Smooth muscle cell (in vitro differentiated cells): ENCODE data around the gene CD52. TPM values are rescaled to one million over a fixed set of nuclear protein-coding genes. Genes with fewer than 3 reads are reported as not detected.

ENCODE experiments used
- DNase-seq: peaks from one replicate; lab custom pipeline; 2025; ENCODE audit not compliant: unreplicated experiment; lab: John Stamatoyannopoulos, UW
- H2AFZ ChIP-seq: fragments of 200-600 bp; sonication (generic); 2 replicates; pipeline ENCODE4 v1.6.0; 2016; ENCODE audit warnings: antibody characterized with exemption, low read depth, mild to moderate bottlenecking
- H3F3A ChIP-seq: fragments of 200-600 bp; sonication (generic); 2 replicates; pipeline ENCODE4 v1.6.0; 2017; ENCODE audit warnings: antibody characterized with exemption, low read depth
- H3K27ac ChIP-seq: fragments of 200-600 bp; sonication (generic); 2 replicates; pipeline ENCODE4 v1.5.1; 2016; ENCODE audit warnings: low read depth, mild to moderate bottlenecking
- H3K27me3 ChIP-seq: fragments of 200-600 bp; sonication (generic); 2 replicates; pipeline ENCODE4 v1.6.1; 2016; ENCODE audit warnings: low read depth, mild to moderate bottlenecking
- H3K36me3 ChIP-seq: fragments of 200-600 bp; sonication (generic); 2 replicates; pipeline ENCODE4 v1.5.1; 2016; ENCODE audit warnings: low read depth
- H3K4me1 ChIP-seq: fragments of 200-600 bp; sonication (generic); 2 replicates; pipeline ENCODE4 v1.5.1; 2016; ENCODE audit warnings: low read depth
- H3K4me2 ChIP-seq: fragments of 200-600 bp; sonication (generic); 2 replicates; pipeline ENCODE4 v1.6.0; 2016; ENCODE audit warnings: mild to moderate bottlenecking
- H3K4me3 ChIP-seq: fragments of 200-600 bp; sonication (generic); 2 replicates; pipeline ENCODE4 v1.5.1; 2016; ENCODE audit warnings: mild to moderate bottlenecking
- H3K79me2 ChIP-seq: fragments of 200-600 bp; sonication (generic); 2 replicates; pipeline ENCODE4 v1.6.0; 2016; ENCODE audit warnings: low read depth, mild to moderate bottlenecking
- H3K9ac ChIP-seq: fragments of 200-600 bp; sonication (generic); 2 replicates; pipeline ENCODE4 v1.6.0; 2016; ENCODE audit warnings: low read depth
- H3K9me3 ChIP-seq: fragments of 200-600 bp; sonication (generic); replicated peaks from 2 replicates; pipeline ENCODE4 v1.5.1; 2016; ENCODE audit warnings: low read depth
- H4K20me1 ChIP-seq: fragments of 200-600 bp; sonication (generic); 2 replicates; pipeline ENCODE4 v1.6.0; 2016; ENCODE audit warnings: low read depth
- CTCF ChIP-seq: fragments of 200-600 bp; sonication (generic); IDR thresholded peaks from 2 replicates; pipeline ENCODE4 v1.5.1; 2017; ENCODE audit warnings: borderline replicate concordance, mild to moderate bottlenecking, antibody characterized with exemption; ENCODE audit not compliant: insufficient read depth, poor library complexity, severe bottlenecking
- WGBS: methylation state at CpG from one replicate; pipeline ENCODE4 v1.1.7; 2016; ENCODE audit warnings: low lambda C conversion rate; 5-methylcytosine and 5-hydroxymethylcytosine counted together
- polyA plus RNA-seq: library from polyadenylated mRNA; unstranded; fragments of >200 nt; fragmentation: Nextera tagmentation; extraction: Ambion mirVana; gene quantifications from 2 replicates; pipeline ENCODE4 v1.2.1, GENCODE V29; 2016
- total RNA-seq: library from RNA; depleted of rRNA; stranded (reverse); fragments of >200 nt; gene quantifications from 2 replicates; pipeline ENCODE4 v1.2.3, GENCODE V29; 2014

CD52 gene
- total and polyA plus RNA-seq, 2 experiments from 2014 or later: 0.39 TPM; not detected in 1

GRCh38 chr1:26297057-26297790, 20.5 kb upstream of the CD52 start:
- no peak overlapping the region for H3K9ac ChIP-seq
- H4K20me1 ChIP-seq: no peaks in the 10 kb centered on the region
- no peak overlapping the region for H2AFZ ChIP-seq
- H3K4me2 ChIP-seq: no peak overlapping the region
- no peak overlapping the region for H3K4me3 ChIP-seq
- H3K27me3 ChIP-seq: no peaks in the 10 kb centered on the region
- no peak overlapping the region for H3K27ac ChIP-seq
- H3K4me1 ChIP-seq: no peaks in the 10 kb centered on the region
- DNase-seq: no peak
- no peaks in the 10 kb centered on the region for H3K36me3 ChIP-seq
- WGBS: 98% methylated on average over 12 of the region's 12 CpGs
- H3K79me2 ChIP-seq: no peaks in the 10 kb centered on the region
- no peak for TF ChIP-seq CTCF
- no peaks in the 10 kb centered on the region for H3F3A ChIP-seq
- no peaks in the 10 kb centered on the region for H3K9me3 ChIP-seq

GRCh38 chr1:26297791-26298124, 20.0 kb upstream of the CD52 start:
- H3K4me1 ChIP-seq: no peaks in the 10 kb centered on the region
- H3F3A ChIP-seq: no peaks in the 10 kb centered on the region
- no peaks in the 10 kb centered on the region for H3K79me2 ChIP-seq
- WGBS: 77% methylated on average over 6 of the region's 6 CpGs
- no peaks in the 10 kb centered on the region for H3K27me3 ChIP-seq
- no peak overlapping the region for H3K9ac ChIP-seq
- H2AFZ ChIP-seq: no peak overlapping the region
- H3K4me2 ChIP-seq: no peak overlapping the region
- no peaks in the 10 kb centered on the region for H3K36me3 ChIP-seq
- DNase-seq: no peak
- H3K4me3 ChIP-seq: no peak overlapping the region
- no peak overlapping the region for H3K27ac ChIP-seq
- no peaks in the 10 kb centered on the region for H3K9me3 ChIP-seq
- no peaks in the 10 kb centered on the region for H4K20me1 ChIP-seq
- no peak for TF ChIP-seq CTCF

GRCh38 chr1:26300578-26301275, 17.0 kb upstream of the CD52 start:
- no peak overlapping the region for H3K9ac ChIP-seq
- H3K27ac ChIP-seq: no peak overlapping the region
- peaks cover 2% of the 10 kb centered on the region for H3K4me1 ChIP-seq
- no peaks in the 10 kb centered on the region for H3K9me3 ChIP-seq
- no peak for DNase-seq
- H2AFZ ChIP-seq: no peak overlapping the region
- 91% methylated on average over 11 of the region's 11 CpGs for WGBS
- no peaks in the 10 kb centered on the region for H3K27me3 ChIP-seq
- H3K79me2 ChIP-seq: no peaks in the 10 kb centered on the region
- no peaks in the 10 kb centered on the region for H3F3A ChIP-seq
- H3K4me3 ChIP-seq: no peak overlapping the region
- no peaks in the 10 kb centered on the region for H4K20me1 ChIP-seq
- H3K4me2 ChIP-seq: no peak overlapping the region
- no peak for TF ChIP-seq CTCF
- no peaks in the 10 kb centered on the region for H3K36me3 ChIP-seq
